PC-9 (cell line): Measurements from ENCODE around the gene MDH1.

ENCODE experiments used
- EZH2 ChIP-seq: fragments of 200-600 bp; sonication (generic); IDR thresholded peaks from 2 replicates; pipeline ENCODE4 v1.8.0; 2017; ENCODE audit warnings: antibody characterized with exemption, low read depth
- TF ChIP-seq, protein P1 (sequence below): fragments of 200-600 bp; sonication (generic); conservative IDR thresholded peaks from 2 replicates; pipeline ENCODE4 v1.6.1; 2017; ENCODE audit warnings: mixed run types, antibody characterized with exemption, mild to moderate bottlenecking, moderate library complexity

DNA sequence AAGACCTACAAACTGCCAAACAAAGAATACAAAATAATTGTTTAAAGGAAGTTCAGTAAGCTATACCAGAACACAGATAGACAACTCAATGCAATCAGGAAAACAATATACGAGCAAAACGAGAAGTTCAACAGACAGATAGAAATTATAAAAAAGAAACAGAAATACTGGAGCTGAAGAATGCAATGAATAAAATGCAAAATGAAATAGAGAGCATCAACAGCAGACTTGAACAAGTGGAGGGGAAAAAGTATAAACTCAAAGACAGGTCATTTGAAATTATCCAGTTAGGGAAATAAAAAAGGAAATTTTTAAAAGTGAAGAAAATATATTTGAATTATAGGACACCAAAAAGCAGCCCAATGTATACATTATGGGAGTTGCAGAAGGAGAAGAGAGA is 43.6 kb downstream of the MDH1 start:
- TF ChIP-seq, protein P1, sequence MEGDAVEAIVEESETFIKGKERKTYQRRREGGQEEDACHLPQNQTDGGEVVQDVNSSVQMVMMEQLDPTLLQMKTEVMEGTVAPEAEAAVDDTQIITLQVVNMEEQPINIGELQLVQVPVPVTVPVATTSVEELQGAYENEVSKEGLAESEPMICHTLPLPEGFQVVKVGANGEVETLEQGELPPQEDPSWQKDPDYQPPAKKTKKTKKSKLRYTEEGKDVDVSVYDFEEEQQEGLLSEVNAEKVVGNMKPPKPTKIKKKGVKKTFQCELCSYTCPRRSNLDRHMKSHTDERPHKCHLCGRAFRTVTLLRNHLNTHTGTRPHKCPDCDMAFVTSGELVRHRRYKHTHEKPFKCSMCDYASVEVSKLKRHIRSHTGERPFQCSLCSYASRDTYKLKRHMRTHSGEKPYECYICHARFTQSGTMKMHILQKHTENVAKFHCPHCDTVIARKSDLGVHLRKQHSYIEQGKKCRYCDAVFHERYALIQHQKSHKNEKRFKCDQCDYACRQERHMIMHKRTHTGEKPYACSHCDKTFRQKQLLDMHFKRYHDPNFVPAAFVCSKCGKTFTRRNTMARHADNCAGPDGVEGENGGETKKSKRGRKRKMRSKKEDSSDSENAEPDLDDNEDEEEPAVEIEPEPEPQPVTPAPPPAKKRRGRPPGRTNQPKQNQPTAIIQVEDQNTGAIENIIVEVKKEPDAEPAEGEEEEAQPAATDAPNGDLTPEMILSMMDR: no peak
- no peak for TF ChIP-seq EZH2
